DMS53 treated with DMSO at 0.1 percent for 48 hours (cell line): ENCODE measurements around the gene SLC25A27.
"Not testable (repeated sequence)": the region's sequence is repeated elsewhere in the genome, so short reads cannot be mapped to it uniquely, and the experiment has no call there.

ENCODE experiments used
- DNase-seq: peaks from one replicate; lab custom pipeline; 2025; ENCODE audit not compliant: unreplicated experiment; lab: John Stamatoyannopoulos, UW

SLC25A27 gene, protein sequence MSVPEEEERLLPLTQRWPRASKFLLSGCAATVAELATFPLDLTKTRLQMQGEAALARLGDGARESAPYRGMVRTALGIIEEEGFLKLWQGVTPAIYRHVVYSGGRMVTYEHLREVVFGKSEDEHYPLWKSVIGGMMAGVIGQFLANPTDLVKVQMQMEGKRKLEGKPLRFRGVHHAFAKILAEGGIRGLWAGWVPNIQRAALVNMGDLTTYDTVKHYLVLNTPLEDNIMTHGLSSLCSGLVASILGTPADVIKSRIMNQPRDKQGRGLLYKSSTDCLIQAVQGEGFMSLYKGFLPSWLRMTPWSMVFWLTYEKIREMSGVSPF

DNA sequence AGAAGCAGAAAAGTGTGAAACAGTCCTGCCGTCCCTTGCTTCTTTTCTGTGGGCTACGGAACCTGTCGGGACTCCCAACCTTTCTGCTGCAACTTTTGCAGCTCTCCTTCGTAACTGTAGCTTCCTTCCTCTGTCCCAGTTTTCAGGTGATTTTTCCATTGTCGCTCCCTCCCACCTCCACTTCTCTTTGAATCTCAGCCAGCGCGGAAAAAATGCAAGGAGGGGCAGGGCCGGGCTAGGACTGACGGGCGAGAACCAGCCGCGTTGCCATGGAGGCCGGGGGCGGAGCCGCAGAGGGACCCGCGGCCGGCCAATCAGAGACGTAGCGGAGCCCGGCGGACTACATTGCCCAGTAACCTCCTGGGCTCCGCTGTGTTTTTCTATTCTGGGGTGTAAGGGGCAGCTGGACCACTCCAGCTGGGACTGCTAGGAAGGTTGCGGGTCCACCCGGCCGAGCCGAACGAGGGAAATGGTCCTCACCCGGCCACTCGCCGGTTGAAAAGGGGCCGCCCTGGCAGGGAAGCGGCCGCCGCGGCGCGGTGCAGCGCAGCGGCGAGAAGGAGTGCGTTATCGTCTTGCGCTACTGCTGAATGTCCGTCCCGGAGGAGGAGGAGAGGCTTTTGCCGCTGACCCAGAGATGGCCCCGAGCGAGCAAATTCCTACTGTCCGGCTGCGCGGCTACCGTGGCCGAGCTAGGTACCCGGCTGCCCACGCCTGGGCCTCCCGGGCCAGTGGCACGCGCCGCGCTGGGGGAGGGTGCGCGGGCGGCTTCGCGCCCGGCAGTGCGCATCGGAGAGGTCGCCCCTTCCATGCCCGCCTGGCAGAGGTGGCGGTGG lies at the start of gene SLC25A27, which contains the start of gene CYP39A1:
Gene SLC25A27 (plus strand): TSS at position 373 of the 836 bp plus-strand sequence. CDS start 218 bp downstream, at position 591.
Gene CYP39A1 (minus strand): TSS at position 216 of the 836 bp plus-strand sequence. CDS start 236 bp downstream, outside the sequence.
- peak; percentile 92 for DNase-seq

DNA sequence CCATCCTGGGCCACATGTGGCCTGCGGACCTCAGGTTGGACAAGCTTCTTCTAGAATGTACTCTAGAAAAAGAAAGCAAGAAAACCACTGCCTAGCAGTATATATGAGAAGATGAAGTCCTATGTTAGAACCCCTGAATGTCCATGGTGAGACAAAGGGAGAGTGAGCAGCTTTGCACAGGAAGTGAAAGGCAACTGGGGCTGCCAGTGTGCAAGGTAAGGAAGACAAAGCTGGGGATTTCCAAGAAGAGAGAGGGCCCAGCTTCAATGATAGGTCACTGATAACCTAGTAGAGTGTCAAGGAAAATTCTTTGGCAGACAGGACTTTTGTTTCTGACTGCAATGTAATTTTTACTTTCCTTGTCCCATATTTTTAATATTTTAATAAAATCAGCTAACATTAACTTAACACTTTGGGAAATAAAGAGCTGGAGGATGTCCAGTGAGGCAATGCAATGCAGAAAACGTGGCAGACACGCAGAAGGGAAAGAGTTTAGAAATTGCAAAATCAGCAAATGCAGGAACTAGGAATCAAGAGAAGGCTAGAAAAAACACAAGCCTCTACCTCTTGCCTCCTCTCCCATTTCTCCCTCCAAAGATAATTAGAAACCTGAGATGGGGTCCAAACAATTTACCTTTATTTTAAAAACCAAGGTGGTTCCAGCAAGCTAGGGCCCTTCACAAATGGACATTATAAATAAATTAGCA lies 47.5 kb upstream of the SLC25A27 start:
- DNase-seq = no peak

DNA sequence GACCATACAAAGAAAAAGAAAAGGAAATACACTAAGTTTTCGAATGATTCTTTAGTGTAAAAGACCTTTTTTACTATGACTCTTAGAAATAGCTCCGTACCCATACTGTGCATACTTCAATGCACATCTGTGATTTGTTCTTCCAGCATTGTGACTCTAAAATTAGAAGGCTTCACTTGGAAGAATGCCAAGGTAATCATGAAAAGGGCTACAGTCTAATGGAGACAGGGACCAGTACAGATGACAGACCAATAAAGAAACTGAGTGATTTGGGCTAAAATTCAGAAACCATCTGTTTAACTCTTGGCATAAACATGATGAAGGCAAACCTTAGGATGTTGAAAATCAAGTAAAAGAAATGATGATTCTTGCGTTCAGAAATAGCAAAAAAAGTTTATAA lies 46.4 kb upstream of the SLC25A27 start:
- DNase-seq = peak; percentile 11

DNA sequence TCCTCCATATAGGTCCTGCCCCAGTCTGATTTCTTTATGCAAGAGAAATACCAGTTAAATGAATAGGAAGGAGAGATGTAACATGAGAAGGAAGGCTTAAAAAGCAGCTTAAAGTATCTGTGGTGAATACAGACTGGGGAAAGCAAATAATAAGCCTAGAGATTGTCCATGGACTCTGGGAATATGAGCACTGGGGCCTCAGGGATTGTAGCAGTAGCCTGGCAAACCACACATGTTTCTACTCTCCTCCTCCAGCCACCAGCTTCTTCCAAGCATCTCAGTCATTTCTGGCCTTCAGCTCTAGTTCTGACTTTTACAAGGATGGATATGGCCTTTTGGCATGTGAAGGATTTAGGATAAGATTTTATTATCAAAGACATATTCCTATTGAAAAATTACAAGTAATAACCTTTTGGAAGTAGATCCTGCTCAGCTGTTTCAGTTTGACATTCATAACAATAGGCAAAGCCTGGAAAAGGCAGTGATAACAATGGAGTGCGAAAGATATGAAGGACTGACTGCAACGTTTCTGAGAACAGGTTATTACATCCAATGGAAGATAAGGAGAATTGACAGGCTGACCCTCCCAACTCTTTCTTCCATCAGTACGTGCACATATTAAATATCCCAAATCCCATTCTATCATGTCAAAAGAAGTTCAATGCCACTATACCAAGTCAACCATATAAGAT lies 41.8 kb upstream of the SLC25A27 start:
- no peak for DNase-seq

DNA sequence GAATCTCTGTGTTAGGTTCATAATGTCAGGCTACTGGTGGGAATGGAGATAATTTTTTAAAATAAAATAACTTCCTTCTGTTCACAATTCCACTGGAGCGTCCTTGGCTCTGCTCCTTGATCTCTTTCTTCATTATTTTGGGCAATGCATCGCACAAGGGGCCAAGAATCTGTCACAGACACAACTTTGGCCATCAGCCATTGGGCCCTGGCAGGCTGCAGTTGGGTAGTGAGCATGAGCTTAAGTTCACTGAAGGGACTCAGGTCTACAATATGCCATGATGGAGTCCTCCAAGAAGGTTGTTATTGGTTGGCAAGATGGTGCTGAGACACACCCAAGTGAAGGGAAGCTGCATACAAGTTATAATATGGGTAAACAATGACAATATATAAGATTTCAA lies 40.1 kb upstream of the SLC25A27 start:
- DNase-seq = no peak

DNA sequence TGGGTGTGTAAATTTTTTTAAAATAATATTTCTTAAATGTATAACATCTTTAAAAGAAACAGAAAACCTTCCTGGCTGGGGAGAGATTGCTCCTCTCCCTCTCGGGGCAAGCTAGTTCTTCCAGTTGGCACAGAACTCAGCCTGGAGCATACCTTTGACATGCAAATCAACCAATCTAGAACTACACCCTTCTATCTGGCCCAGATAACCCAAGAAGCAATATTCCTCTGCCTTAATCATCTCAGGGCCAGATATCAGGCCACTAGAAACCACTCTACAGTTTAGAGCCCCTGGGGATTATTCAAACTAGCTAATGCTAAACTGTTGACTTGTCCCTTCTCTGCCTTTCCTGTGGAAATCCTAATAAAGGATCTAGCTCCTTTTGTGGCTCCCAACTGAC lies 34.0 kb upstream of the SLC25A27 start:
- no peak for DNase-seq

DNA sequence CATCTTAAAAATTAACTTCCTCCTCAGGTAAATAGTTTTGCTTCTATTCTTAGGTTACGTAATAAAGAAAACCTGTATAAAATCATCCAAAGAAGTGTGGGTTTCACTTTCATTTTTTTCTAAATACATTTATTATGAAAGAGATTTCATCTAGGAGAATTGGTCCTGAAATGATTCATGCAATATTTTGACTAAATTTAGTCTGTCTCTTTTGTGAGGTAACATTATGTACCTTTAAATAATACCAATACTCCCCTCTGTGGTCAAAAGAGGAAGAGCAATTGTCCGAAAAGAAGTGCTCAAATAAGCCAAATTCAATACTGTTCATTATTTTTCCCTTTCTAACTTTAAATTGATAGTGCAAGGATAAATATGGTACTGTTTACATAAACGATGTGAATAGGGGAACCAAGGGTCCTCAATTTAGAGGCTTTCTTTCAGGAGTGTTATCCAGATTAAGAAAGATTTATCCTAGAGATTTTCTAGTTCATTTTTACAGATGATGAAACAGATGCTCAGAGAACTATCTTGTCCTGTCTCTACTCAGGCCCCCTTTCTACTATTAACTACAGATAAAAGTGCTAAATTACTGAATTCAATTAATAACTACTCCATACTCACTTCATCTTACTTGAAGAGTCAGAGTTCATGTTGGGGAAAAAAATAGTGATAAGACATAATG lies 26.4 kb upstream of the SLC25A27 start:
- peak; percentile 41 for DNase-seq

DNA sequence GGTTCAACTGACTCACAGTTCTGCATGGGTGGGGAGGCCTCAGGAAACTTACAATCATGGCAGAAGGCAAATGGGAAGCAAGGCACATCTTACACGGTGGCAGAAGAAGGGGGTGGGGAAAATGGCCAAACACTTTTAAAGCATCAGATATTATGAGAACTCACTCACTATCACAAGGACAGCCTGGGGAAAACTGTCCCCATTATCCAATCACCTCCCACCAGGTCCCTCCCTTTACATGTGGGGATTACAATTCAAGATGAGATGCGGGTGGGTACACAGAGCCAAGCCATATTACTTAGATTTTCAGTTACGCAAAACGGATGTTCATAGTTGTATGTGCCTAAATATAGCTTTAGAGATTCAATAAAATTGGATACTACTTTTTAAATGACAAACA lies 25.8 kb upstream of the SLC25A27 start:
- DNase-seq = no peak

DNA sequence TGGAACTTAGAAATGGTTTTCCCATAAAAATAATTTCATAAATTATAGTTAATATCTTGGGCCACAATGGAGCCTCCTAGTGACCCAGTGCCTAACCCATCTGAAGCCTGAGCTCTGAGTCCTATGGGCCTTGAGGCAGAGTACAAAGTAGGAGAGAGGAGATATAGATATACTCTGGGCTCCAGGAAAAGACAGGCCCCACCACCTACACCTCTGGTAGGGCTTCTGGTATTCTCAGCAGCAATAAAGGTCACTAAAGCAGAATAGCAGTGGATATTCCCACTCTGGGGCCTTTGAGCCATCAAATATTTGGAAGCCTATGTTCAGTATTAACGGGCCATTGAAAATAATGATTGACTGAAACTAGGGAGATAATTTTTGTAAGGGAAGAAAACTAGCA lies 24.3 kb upstream of the SLC25A27 start:
- DNase-seq = no peak

DNA sequence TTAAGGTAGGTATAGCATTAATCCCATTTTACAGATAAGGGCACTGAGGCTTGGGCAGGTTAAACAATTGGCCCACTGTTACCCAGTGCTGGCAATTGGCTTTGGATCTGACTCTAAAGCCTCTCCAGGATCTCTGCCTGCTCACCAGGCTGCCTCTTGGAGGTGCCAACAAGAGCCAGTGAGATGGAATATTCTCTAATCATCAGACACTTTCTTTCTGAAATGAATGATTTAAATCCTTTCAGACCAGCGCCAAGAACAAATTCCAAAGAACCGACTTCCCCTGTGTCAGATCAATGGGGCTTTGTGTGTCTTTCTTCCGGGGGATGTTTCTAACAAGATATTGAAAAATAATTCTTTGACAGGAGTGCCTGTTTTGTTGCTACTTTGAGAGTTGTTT lies 23.8 kb upstream of the SLC25A27 start:
- no peak for DNase-seq

DNA sequence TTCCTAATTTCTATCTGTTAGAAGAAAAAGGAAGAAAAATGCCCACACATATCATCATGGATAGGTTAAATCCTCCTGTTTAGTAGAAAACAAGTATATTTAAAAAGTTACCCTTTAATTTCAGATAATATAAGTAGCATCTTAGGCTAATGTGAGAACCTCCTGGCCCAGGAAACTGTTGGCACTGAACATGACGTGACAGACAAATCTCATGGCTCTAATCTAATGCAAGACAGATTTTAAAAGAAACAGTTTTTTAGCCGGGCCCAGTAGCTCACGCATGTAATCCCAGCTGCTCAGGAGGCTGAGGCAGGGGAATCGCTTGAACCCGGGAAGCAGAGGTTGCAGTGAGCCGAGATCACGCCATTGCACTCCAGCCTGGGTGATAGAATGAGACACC lies 23.1 kb upstream of the SLC25A27 start:
- no peak for DNase-seq

DNA sequence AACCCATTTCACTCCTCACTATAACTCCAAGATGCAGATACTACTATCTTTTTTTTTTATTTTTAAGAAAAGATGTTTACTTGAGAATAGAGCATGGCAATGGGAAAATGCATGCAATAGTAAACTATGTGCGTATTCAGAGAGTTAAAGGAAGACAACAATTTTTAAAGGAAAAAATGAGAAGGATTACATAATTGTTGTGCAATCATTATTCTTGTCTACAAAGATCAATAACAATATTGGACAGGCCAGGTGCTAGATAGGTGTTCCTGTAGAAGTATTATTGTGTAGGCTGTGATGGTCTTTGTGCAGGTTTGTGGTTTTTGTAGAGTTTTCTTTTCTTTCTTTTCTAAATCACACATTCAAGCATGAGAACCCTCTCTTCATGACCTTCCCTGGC lies 20.7 kb upstream of the SLC25A27 start:
- DNase-seq = no peak

DNA sequence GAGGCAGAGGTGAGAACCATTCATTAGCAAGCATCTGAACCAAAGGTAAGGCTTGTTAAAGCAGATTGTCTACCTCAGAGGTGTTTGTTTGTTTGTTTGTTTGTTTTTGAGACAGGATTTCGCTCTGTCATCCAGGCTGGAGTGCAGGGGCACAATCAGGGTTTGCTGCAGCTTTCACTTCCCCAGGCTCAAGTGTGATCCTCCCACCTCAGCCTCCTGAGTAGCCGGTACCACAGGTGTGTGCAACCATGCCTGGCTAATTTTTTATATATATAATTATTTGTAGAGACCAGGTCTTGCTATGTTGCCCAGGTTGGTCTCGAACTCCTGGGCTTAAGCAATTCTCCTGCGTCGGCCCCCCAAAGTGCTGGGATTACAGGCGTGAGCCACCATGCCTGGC lies 17.3 kb upstream of the SLC25A27 start:
- no peak for DNase-seq

DNA sequence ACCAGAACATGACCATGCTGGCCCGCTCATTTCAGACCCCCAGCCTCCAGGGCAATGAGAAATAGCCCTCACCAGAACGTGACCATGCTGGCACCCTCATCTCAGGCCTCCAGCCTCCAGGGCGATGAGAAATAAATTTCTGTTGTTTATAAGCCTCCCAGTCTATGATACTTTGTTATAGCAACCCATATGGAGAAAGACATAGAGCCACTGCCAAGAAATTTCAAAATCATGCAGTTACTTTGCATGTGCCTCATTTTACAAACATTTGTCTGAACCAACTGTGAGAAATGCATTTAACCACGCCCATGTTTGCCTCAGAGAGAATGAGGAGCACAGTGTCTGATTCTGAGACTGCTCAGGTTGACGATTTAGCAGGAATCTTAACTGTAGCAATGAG lies 15.6 kb upstream of the SLC25A27 start:
- no peak for DNase-seq

DNA sequence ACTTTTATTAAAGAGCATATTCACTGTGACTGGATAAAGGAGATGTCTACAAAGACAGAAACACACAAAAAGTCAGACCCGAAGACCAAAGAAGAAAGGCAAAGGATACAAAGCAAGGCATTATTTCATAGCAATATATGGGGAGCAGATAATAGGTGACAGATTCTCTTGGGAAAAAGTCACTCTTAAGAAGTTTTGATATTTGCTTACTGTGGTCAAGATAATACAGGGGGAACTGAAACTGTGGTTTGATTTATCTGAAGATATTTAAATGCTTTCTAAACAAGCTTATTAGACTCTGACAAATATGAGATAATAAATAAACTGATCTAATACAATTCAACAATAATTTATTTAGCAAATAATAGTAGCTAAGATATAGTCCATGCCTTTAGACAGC lies 14.8 kb upstream of the SLC25A27 start:
- no peak for DNase-seq

DNA sequence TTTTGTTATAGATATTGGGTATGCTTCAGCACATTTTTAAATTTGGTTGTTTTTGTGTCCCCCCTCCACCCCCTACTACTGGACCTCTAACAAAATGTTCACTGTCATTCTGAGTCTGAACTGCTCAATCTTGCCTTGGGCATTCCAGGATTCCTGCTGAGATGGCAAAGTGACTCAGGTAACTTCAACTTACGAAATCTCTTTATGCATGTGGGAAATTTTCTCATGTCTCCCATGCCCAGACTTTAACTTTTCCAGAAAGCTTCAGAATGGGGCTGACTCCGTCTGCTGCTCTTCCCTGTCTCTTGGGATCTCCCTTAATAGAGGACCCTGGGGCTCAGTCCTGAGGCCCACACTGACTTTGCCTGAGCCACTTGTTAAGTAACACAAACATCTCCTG lies 14.1 kb upstream of the SLC25A27 start:
- DNase-seq = no peak

DNA sequence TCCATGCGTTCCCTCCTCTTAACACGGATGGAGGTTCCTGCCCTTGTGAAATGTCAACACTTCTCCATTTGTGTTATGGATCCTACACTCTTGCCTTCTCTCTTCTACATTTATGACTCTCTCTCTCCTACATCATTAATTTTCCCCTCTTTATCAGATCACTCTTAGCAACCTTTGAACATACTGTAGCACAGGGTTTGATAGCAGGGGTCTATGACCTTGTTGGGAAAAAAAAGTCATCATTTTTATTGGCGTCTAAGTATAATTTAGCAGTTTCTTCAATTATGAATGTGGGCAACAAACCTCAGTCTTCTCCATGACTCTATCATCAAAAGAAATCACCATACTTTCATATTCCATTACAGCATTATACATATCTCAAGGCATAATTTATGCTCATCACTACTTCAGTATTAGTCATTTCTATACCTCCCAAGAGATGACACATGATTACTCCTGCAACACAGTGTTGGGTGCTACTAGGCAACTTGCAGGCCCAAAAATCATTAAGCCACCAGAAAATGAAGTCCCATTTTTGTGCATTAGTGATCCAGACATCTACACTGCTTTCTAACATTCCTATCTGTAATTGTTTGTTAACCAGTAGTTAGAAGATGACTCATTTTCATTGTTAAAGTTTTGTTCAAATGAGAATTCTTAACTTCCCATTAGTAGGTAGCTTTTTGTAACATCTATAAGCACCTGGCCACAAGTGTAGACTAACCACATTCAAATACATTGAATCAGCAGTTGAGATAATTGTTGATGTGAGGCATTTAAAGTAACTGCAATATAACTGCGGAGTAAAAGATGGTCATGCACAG lies 9.6 kb upstream of the SLC25A27 start:
- DNase-seq = no peak

DNA sequence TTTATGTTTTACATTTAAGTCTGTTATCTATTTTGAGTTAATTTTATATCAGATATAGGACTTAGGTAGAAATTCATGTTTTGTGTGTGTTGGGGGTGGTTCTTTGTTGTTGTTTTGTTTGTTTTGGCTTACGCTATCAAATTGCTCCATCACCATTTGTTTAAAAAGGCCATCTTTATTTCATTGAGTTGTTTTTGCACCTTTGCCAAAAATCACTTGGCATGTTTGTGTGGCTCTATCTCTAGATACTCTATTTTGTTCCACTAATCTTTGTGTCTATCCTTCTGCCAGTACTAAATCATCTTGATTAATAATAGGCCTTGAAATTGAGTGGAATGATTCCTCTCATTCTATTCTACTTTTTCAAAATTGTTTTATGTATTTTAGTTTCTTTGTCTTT lies 7.5 kb upstream of the SLC25A27 start:
- DNase-seq = no peak

DNA sequence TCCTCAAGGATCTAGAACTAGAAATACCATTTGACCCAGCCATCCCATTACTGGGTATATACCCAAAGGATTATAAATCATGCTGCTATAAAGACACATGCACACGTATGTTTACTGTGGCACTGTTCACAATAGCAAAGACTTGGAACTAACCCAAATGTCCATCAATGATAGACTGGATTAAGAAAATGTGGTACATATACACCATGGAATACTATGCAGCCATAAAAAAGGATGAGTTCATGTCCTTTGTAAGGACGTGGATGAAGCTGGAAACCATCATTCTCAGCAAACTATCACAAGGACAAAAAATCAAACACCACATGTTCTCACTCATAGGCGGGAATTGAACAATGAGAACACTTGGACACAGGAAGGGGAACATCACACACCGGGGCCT lies 4.7 kb upstream of the SLC25A27 start:
- DNase-seq = not testable (repeated sequence)
